NOMO-1 treated with dmso at 0.1 percent for 144 hours (cell line): Measurements from ENCODE around the gene PRSS3.
"Not testable (repeated sequence)": the region's sequence is repeated elsewhere in the genome, so short reads cannot be mapped to it uniquely, and the experiment has no call there.

Experiments used
- DNase-seq: peaks from one replicate; lab custom pipeline; 2025; ENCODE audit not compliant: unreplicated experiment; lab: John Stamatoyannopoulos, UW

Gene PRSS3

GRCh38 chr9:33795281-33795680 is at the start of gene PRSS3:
PRSS3 (plus strand) TSS chr9:33795561; CDS start chr9:33795574, 13 bp downstream.
- no peak for DNase-seq

GRCh38 chr9:33748633-33749304 is 46.6 kb upstream of the PRSS3 start:
- peak; percentile 28 for DNase-seq

- peak; percentile 28 for DNase-seq
Measured at GRCh38 chr9:33749305-33749654, 46.1 kb upstream of the PRSS3 start.

GRCh38 chr9:33750307-33750838 is 45.0 kb upstream of the PRSS3 start:
- no peak for DNase-seq

- no peak for DNase-seq
Measured at GRCh38 chr9:33750839-33751339, 44.5 kb upstream of the PRSS3 start.

- DNase-seq = no peak
Measured at GRCh38 chr9:33751536-33752129, 43.7 kb upstream of the PRSS3 start.

- no peak for DNase-seq
Measured at GRCh38 chr9:33752130-33752637, 43.2 kb upstream of the PRSS3 start.

GRCh38 chr9:33752789-33753188 is 42.6 kb upstream of the PRSS3 start:
- DNase-seq = not testable (repeated sequence)

- peak; percentile 91 for DNase-seq
Measured at GRCh38 chr9:33759648-33760047, 35.7 kb upstream of the PRSS3 start.

- no peak for DNase-seq
Measured at GRCh38 chr9:33762343-33762742, 33.0 kb upstream of the PRSS3 start.

- not testable (repeated sequence) for DNase-seq
Measured at GRCh38 chr9:33763709-33764108, 31.7 kb upstream of the PRSS3 start.

- no peak for DNase-seq
Measured at GRCh38 chr9:33765411-33765810, 29.9 kb upstream of the PRSS3 start.

- DNase-seq = not testable (repeated sequence)
Measured at GRCh38 chr9:33770156-33770880, 25.0 kb upstream of the PRSS3 start.

- DNase-seq = not testable (repeated sequence)
Measured at GRCh38 chr9:33773135-33773534, 22.2 kb upstream of the PRSS3 start.

- not testable (repeated sequence) for DNase-seq
Measured at GRCh38 chr9:33774074-33774659, 21.2 kb upstream of the PRSS3 start.

GRCh38 chr9:33776578-33776977 is 18.8 kb upstream of the PRSS3 start:
- DNase-seq = no peak

GRCh38 chr9:33778700-33779351 is 16.5 kb upstream of the PRSS3 start:
- peak; percentile 63 for DNase-seq

- no peak for DNase-seq
Measured at GRCh38 chr9:33780276-33780675, 15.1 kb upstream of the PRSS3 start.

- no peak for DNase-seq
Measured at GRCh38 chr9:33781736-33782135, 13.6 kb upstream of the PRSS3 start.

GRCh38 chr9:33782395-33783152 is 12.8 kb upstream of the PRSS3 start:
- DNase-seq = no peak
